Keratinocyte (primary cell): Measurements from ENCODE around the gene BPGM.

Source experiments
- EZH2 ChIP-seq: IDR thresholded peaks from one replicate; pipeline ENCODE4 v1.6.1; 2012; ENCODE audit warnings: inconsistent platforms, mild to moderate bottlenecking, low read length, moderate library complexity
- TF ChIP-seq, protein P1 (sequence below), 3 experiments: IDR thresholded peaks in 1 of 3; conservative IDR thresholded peaks in 1 of 3; optimal IDR thresholded peaks in 1 of 3; 2 replicates in 2 of 3; 3 replicates in 1 of 3; pipeline versions ENCODE3 to v1.5.1; 2011; ENCODE audit warnings: low read length in 3 of 3, mild to moderate bottlenecking in 3 of 3, moderate library complexity in 2 of 3, control low read depth in 1 of 3, inconsistent platforms in 1 of 3; ENCODE audit not compliant: insufficient read depth in 2 of 3; ENCODE audit errors: extremely low read depth in 1 of 3

DNA sequence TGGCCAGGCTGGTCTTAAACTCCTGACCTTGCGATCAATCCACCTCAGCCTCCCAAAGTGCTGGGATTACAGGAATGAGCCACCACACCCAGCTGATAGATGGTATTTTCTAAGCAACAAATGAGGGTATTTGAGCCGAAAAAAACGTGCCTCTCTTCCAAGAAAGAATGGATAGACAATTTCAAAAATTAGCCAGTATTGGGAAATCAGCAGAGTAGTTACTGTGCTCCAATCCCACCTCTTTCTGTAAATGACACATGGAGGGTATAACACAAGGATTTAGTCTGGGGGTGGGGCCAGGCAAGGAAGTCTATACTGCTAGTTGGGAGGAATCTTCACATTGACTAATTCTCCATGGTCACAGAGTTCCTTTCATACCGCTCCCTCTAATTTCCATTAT lies 9.2 kb upstream of the BPGM start:
- TF ChIP-seq, protein P1, sequence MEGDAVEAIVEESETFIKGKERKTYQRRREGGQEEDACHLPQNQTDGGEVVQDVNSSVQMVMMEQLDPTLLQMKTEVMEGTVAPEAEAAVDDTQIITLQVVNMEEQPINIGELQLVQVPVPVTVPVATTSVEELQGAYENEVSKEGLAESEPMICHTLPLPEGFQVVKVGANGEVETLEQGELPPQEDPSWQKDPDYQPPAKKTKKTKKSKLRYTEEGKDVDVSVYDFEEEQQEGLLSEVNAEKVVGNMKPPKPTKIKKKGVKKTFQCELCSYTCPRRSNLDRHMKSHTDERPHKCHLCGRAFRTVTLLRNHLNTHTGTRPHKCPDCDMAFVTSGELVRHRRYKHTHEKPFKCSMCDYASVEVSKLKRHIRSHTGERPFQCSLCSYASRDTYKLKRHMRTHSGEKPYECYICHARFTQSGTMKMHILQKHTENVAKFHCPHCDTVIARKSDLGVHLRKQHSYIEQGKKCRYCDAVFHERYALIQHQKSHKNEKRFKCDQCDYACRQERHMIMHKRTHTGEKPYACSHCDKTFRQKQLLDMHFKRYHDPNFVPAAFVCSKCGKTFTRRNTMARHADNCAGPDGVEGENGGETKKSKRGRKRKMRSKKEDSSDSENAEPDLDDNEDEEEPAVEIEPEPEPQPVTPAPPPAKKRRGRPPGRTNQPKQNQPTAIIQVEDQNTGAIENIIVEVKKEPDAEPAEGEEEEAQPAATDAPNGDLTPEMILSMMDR (optimal IDR thresholded peaks at IDR 0.05 in 1 of 3, IDR thresholded peaks at IDR 0.05 in 1 of 3, conservative IDR thresholded peaks at IDR 0.05 in 1 of 3; ENCODE audit: extremely low read depth in 1 of 3, insufficient read depth in 2 of 3, low read length in 3 of 3) = no peak
- no peak for TF ChIP-seq EZH2
